ENCODE measurements around the gene TERB1. TPM values are rescaled to one million over a fixed set of nuclear protein-coding genes. Genes with fewer than 3 reads are reported as not detected.
A peak's percentile ranks its signal among the peaks of the same experiment; 100 is the strongest.

The TERB1 gene
- total RNA-seq, 4 donors from 2014 or later: 0.19 TPM; not detected in 3

GRCh38 chr16:66751992-66752322 lies 49.4 kb downstream of the TERB1 start:
- no peak overlapping the region for H3K4me3 ChIP-seq (ENCODE audit: low read depth, poor library complexity, severe bottlenecking)
- no peak for DNase-seq (ENCODE audit: low spot score in 2 of 2)
- 36 to 38% methylated on average over 3 of the region's 3 CpGs for WGBS, 2 donors
- TF ChIP-seq CTCF (IDR thresholded peaks at IDR 0.05) (no peak), POLR2A (IDR thresholded peaks at IDR 0.05) (no peak)
- intact Hi-C loops (cut with DNase I; ENCODE audit: low total_unique reads): no loop called here

- intact Hi-C loops (cut with DNase I; ENCODE audit: low total_unique reads): no loop called here
- TF ChIP-seq POLR2A (IDR thresholded peaks at IDR 0.05) (no peak), CTCF (IDR thresholded peaks at IDR 0.05) (peak in 1 of 3 donors; percentile 12)
- peak within 1 kb of the TSS; percentile 99 for H3K4me3 ChIP-seq (ENCODE audit: low read depth, poor library complexity, severe bottlenecking)
- peak; percentile 60 to 96 for DNase-seq (ENCODE audit: low spot score in 2 of 2)
- WGBS, 2 donors: 0 to 1% methylated on average over 30 to 75 of the region's 90 CpGs
Observed at GRCh38 chr16:66751303-66751991, 49.9 kb downstream of the TERB1 start, which contains the start of gene DYNC1LI2. Gene DYNC1LI2, minus strand, starts transcription at chr16:66751609. Its CDS starts 18 bp downstream, at chr16:66751591.

GRCh38 chr16:66751053-66751302 lies 50.4 kb downstream of the TERB1 start:
- intact Hi-C loops (cut with DNase I; ENCODE audit: low total_unique reads): no loop called here
- H3K4me3 ChIP-seq (ENCODE audit: low read depth, poor library complexity, severe bottlenecking): peak overlapping the region; percentile 99
- TF ChIP-seq POLR2A (IDR thresholded peaks at IDR 0.05) (no peak), CTCF (IDR thresholded peaks at IDR 0.05) (no peak)
- DNase-seq (ENCODE audit: low spot score in 2 of 2): no peak
- WGBS, 2 donors: 0% methylated on average over 8 to 22 of the region's 22 CpGs

- peak overlapping the region; percentile 99 for H3K4me3 ChIP-seq (ENCODE audit: low read depth, poor library complexity, severe bottlenecking)
- intact Hi-C loops (cut with DNase I; ENCODE audit: low total_unique reads): no loop called here
- no peak for TF ChIP-seq CTCF (IDR thresholded peaks at IDR 0.05)
- TF ChIP-seq POLR2A (IDR thresholded peaks at IDR 0.05): no peak
- DNase-seq (ENCODE audit: low spot score in 2 of 2): no peak
- WGBS, 2 donors: 10 to 14% methylated on average over 12 of the region's 12 CpGs
Observed at GRCh38 chr16:66750279-66751052, 50.9 kb downstream of the TERB1 start.

GRCh38 chr16:66746682-66747081 lies 54.7 kb downstream of the TERB1 start:
- DNase-seq (ENCODE audit: low spot score in 2 of 2): no peak
- no peak overlapping the region for H3K4me3 ChIP-seq (ENCODE audit: low read depth, poor library complexity, severe bottlenecking)
- no peak for TF ChIP-seq POLR2A (IDR thresholded peaks at IDR 0.05)
- TF ChIP-seq CTCF (IDR thresholded peaks at IDR 0.05): no peak
- 25 to 26% methylated on average over 1 of the region's 1 CpG for WGBS, 2 donors
- intact Hi-C loops (cut with DNase I; ENCODE audit: low total_unique reads): no loop called here

All from lower leg skin (tissue), 4 donors.